GM23338 (cell line): Measurements from ENCODE around the gene OR11H6. TPM values are rescaled to one million over a fixed set of nuclear protein-coding genes. Genes with fewer than 3 reads are reported as not detected.

ENCODE experiments used
- CREB1 ChIP-seq: fragments of 250-450 bp; sonication (Bioruptor Pico); IDR thresholded peaks from 2 replicates; pipeline ENCODE4 v1.5.0; 2020; ENCODE audit warnings: low read depth, mild to moderate bottlenecking, moderate library complexity
- ZNF114 ChIP-seq: fragments of 250-450 bp; sonication (Bioruptor Pico); IDR thresholded peaks from 2 replicates; pipeline ENCODE4 v1.5.0; 2020; ENCODE audit warnings: mild to moderate bottlenecking, moderate library complexity
- ZNF331 ChIP-seq: fragments of 250-450 bp; sonication (Bioruptor Pico); IDR thresholded peaks from 2 replicates; pipeline ENCODE4 v1.5.0; 2020; ENCODE audit warnings: low read depth, mild to moderate bottlenecking, moderate library complexity
- polyA plus RNA-seq: library from polyadenylated mRNA; unstranded; fragments of >200 nt; fragmentation: Nextera tagmentation; extraction: Ambion mirVana; gene quantifications from 2 replicates; pipeline ENCODE4 v1.2.1, GENCODE V29; 2016
- small RNA-seq: library from RNA; depleted of rRNA; stranded (forward); fragments of <200 nt; gene quantifications from one replicate; pipeline ENCODE3, GENCODE V24; 2014; ENCODE audit warnings: low replicate concordance
- total RNA-seq: library from RNA; depleted of rRNA; stranded (reverse); fragments of >200 nt; shearing (Covaris generic); gene quantifications from 2 replicates; pipeline ENCODE4 v1.2.3, GENCODE V29; 2014; rRNA removed

OR11H6 gene
- total and polyA plus RNA-seq, 2 experiments from 2014 or later, result not detected

DNA sequence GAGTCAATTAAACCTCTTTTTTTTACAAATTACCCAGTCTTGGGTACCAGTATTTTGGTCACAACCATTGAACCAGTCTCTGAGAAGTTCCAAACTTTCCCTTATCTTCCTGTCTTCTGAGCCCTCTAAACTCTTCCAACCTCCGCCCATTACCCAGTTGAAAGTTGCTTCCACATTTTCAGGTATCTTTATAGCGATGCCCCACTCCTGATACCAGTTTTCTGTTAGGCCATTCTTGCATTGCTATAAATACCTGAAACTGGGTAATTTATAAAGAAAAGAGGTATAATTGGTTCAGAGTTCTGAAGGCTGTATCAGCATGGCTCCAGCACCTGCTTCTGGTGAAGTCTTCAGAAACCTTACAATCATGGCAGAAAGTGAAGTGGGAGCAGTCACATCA, 50.6 kb downstream of the OR11H6 start (continued):
- TF ChIP-seq CREB1 (no peak), ZNF114 (CRISPR knock-in tag) (no peak), ZNF331 (no peak)

Small RNA genes within 50 kb of the gene (small RNA-seq; reads per million reads assigned to genes)
- gene GTF2IP22, result not detected

Other genes starting within 250 kb of the OR11H6 start
- gene OR4K15, start 248.1 kb upstream of the OR11H6 start, total RNA-seq, result not detected in 2 replicates
- gene OR4K15, start 248.1 kb upstream of the OR11H6 start, polyA plus RNA-seq, result not detected in 2 replicates
- gene OR4Q2, start 221.5 kb upstream of the OR11H6 start, total RNA-seq, result not detected in 2 replicates
- not detected in 2 replicates for gene OR4Q2, start 221.5 kb upstream of the OR11H6 start, polyA plus RNA-seq
- not detected in 2 replicates for gene OR4K14, start 204.4 kb upstream of the OR11H6 start, total RNA-seq
- not detected in 2 replicates for gene OR4K14, start 204.4 kb upstream of the OR11H6 start, polyA plus RNA-seq
- not detected in 2 replicates for gene OR4K13, start 187.7 kb upstream of the OR11H6 start, total RNA-seq
- gene OR4K13, start 187.7 kb upstream of the OR11H6 start, polyA plus RNA-seq, result not detected in 2 replicates
- not detected in 2 replicates for gene OR4L1, start 163.7 kb upstream of the OR11H6 start, total RNA-seq
- gene OR4L1, start 163.7 kb upstream of the OR11H6 start, polyA plus RNA-seq, result not detected in 2 replicates
- not detected in 2 replicates for gene OR4K17, start 113.0 kb upstream of the OR11H6 start, total RNA-seq
- not detected in 2 replicates for gene OR4K17, start 113.0 kb upstream of the OR11H6 start, polyA plus RNA-seq
- gene OR4N5, start 84.9 kb upstream of the OR11H6 start, total RNA-seq, result not detected in 2 replicates
- gene OR4N5, start 84.9 kb upstream of the OR11H6 start, polyA plus RNA-seq, result not detected in 2 replicates
- not detected in 2 replicates for gene OR11G2, start 32.8 kb upstream of the OR11H6 start, total RNA-seq
- not detected in 2 replicates for gene OR11G2, start 32.8 kb upstream of the OR11H6 start, polyA plus RNA-seq
- gene OR11H7, start 5.3 kb downstream of the OR11H6 start, total RNA-seq, result not detected in 2 replicates
- not detected in 2 replicates for gene OR11H7, start 5.3 kb downstream of the OR11H6 start, polyA plus RNA-seq
- not detected in 2 replicates for gene OR11H4, start 15.6 kb downstream of the OR11H6 start, total RNA-seq
- gene OR11H4, start 15.6 kb downstream of the OR11H6 start, polyA plus RNA-seq, result not detected in 2 replicates
- gene TTC5, start 82.2 kb downstream of the OR11H6 start, total RNA-seq, result 14.6 and 16.4 TPM in 2 replicates
- 9.3 and 11.9 TPM in 2 replicates for gene TTC5, start 82.2 kb downstream of the OR11H6 start, polyA plus RNA-seq
- 247 and 254 TPM in 2 replicates for gene CCNB1IP1, start 109.6 kb downstream of the OR11H6 start, total RNA-seq
- 108 and 110 TPM in 2 replicates for gene CCNB1IP1, start 109.6 kb downstream of the OR11H6 start, polyA plus RNA-seq
- gene PARP2, start 119.9 kb downstream of the OR11H6 start, total RNA-seq, result 27.0 and 27.8 TPM in 2 replicates
- gene PARP2, start 119.9 kb downstream of the OR11H6 start, polyA plus RNA-seq, result 39.5 and 42.7 TPM in 2 replicates
- 8.5 and 12.9 TPM in 2 replicates for gene TEP1, start 189.8 kb downstream of the OR11H6 start, total RNA-seq
- gene TEP1, start 189.8 kb downstream of the OR11H6 start, polyA plus RNA-seq, result 3.0 and 3.2 TPM in 2 replicates
- 0.12 and 0.35 TPM in 2 replicates for gene KLHL33, start 212.5 kb downstream of the OR11H6 start, total RNA-seq
- gene KLHL33, start 212.5 kb downstream of the OR11H6 start, polyA plus RNA-seq, result 0.09 and 0.15 TPM in 2 replicates
- 59.5 and 62.8 TPM in 2 replicates for gene OSGEP, start 231.1 kb downstream of the OR11H6 start, total RNA-seq
- 29.0 and 35.1 TPM in 2 replicates for gene OSGEP, start 231.1 kb downstream of the OR11H6 start, polyA plus RNA-seq
- 216 and 247 TPM in 2 replicates for gene APEX1, start 231.5 kb downstream of the OR11H6 start, total RNA-seq
- gene APEX1, start 231.5 kb downstream of the OR11H6 start, polyA plus RNA-seq, result 279 and 291 TPM in 2 replicates
- gene PIP4P1, start 237.7 kb downstream of the OR11H6 start, total RNA-seq, result 24.8 and 26.4 TPM in 2 replicates
- gene PIP4P1, start 237.7 kb downstream of the OR11H6 start, polyA plus RNA-seq, result 18.9 and 20.9 TPM in 2 replicates
- 72.3 and 102 TPM in 2 replicates for gene PNP, start 245.7 kb downstream of the OR11H6 start, total RNA-seq
- gene PNP, start 245.7 kb downstream of the OR11H6 start, polyA plus RNA-seq, result 56.1 and 60.7 TPM in 2 replicates